GM12878 (cell line): ENCODE measurements around the gene KRTAP4-16.
"Not testable (repeated sequence)": the region's sequence is repeated elsewhere in the genome, so short reads cannot be mapped to it uniquely, and the experiment has no call there.

ENCODE experiments used
- BCL3 ChIP-seq: IDR thresholded peaks from 2 replicates; pipeline ENCODE4 v1.6.1; 2011; ENCODE audit warnings: borderline replicate concordance, low read depth, mild to moderate bottlenecking, moderate library complexity, low read length; ENCODE audit not compliant: insufficient read depth, poor library complexity, severe bottlenecking
- BHLHE40 ChIP-seq, 2 experiments: fragments of 450-650 bp in 1 of 2; IDR thresholded peaks; 2 replicates each; pipeline ENCODE4 v1.6.1; 2011 to 2017; ENCODE audit warnings: low read depth in 2 of 2, borderline replicate concordance in 1 of 2, improper control_type of control experiment in 1 of 2, low read length in 1 of 2, mild to moderate bottlenecking in 1 of 2
- BRCA1 ChIP-seq: IDR thresholded peaks from 2 replicates; pipeline ENCODE4 v1.6.1; 2011; ENCODE audit warnings: low read depth, low read length, improper control_type of control experiment
- EP300 ChIP-seq, 2 experiments: fragments of 150-350 bp in 1 of 2; IDR thresholded peaks; 2 replicates each; pipeline ENCODE4 v1.6.1; 2011 to 2012; ENCODE audit warnings: low read depth in 2 of 2, low read length in 2 of 2, borderline replicate concordance in 1 of 2, improper control_type of control experiment in 1 of 2, inconsistent platforms in 1 of 2; ENCODE audit not compliant: control insufficient read depth in 1 of 2
- EZH2 ChIP-seq: IDR thresholded peaks from 2 replicates; pipeline ENCODE4 v1.6.1; 2012; ENCODE audit warnings: low read depth, mild to moderate bottlenecking, control low read depth, inconsistent platforms, low read length, borderline replicate concordance; ENCODE audit not compliant: control insufficient read depth
- FOXM1 ChIP-seq: IDR thresholded peaks from 2 replicates; pipeline ENCODE4 v1.6.1; 2012; ENCODE audit warnings: low read depth, mild to moderate bottlenecking, inconsistent platforms, low read length, moderate library complexity
- MYC ChIP-seq: IDR thresholded peaks from 2 replicates; pipeline ENCODE4 v1.6.1; 2011; ENCODE audit warnings: mild to moderate bottlenecking, low read length, moderate library complexity, inconsistent platforms; ENCODE audit not compliant: insufficient read depth, insufficient replicate concordance, insufficient read length, severe bottlenecking
- NFIC ChIP-seq: IDR thresholded peaks from 2 replicates; pipeline ENCODE4 v1.6.1; 2012; ENCODE audit warnings: low read depth, mild to moderate bottlenecking, inconsistent platforms, low read length, moderate library complexity
- POLR2AphosphoS5 ChIP-seq: IDR thresholded peaks from 2 replicates; pipeline ENCODE4 v1.6.1; 2011; ENCODE audit warnings: mild to moderate bottlenecking, low read length, inconsistent platforms
- ZNF24 ChIP-seq: fragments of 450-650 bp; IDR thresholded peaks from 2 replicates; pipeline ENCODE4 v1.6.1; 2017; ENCODE audit warnings: antibody characterized with exemption, mild to moderate bottlenecking
- ZNF274 ChIP-seq: IDR thresholded peaks from one replicate; pipeline ENCODE4 v1.8.0; 2011; ENCODE audit not compliant: insufficient read length, insufficient read depth
- ZZZ3 ChIP-seq: IDR thresholded peaks from 2 replicates; pipeline ENCODE4 v1.6.1; 2011; ENCODE audit warnings: low read depth; ENCODE audit not compliant: control insufficient read depth, insufficient read length
- TF ChIP-seq, protein P1 (sequence below), 3 experiments: IDR thresholded peaks in 2 of 3; conservative IDR thresholded peaks in 1 of 3; 2 replicates each; pipeline ENCODE4 v1.5.1; 2011; ENCODE audit warnings: low read depth in 3 of 3, low read length in 3 of 3, mild to moderate bottlenecking in 3 of 3, control low read depth in 2 of 3, moderate library complexity in 2 of 3, inconsistent platforms in 1 of 3, mixed read lengths in 1 of 3; ENCODE audit not compliant: control insufficient read depth in 2 of 3, insufficient read depth in 1 of 3; ENCODE audit errors: extremely low read depth in 1 of 3
- TF ChIP-seq, protein P2 (sequence below): IDR thresholded peaks from 2 replicates; pipeline ENCODE4 v1.6.1; 2011; ENCODE audit warnings: low read depth, low read length, improper control_type of control experiment, borderline replicate concordance

GRCh38 chr17:41088760-41089352 lies 13.2 kb downstream of the KRTAP4-16 start:
- TF ChIP-seq POLR2AphosphoS5; NFIC; ZZZ3; ZNF274; BRCA1; BHLHE40 (IDR thresholded peaks at IDR 0.05; ENCODE audit: borderline replicate concordance in 1 of 2, low read depth in 2 of 2, low read length in 1 of 2); EZH2; MYC; ZNF24; BCL3; EP300 (IDR thresholded peaks at IDR 0.05; ENCODE audit: borderline replicate concordance in 1 of 2, control insufficient read depth in 1 of 2, low read depth in 2 of 2, low read length in 2 of 2); FOXM1: not testable (repeated sequence)
- TF ChIP-seq, protein P1, sequence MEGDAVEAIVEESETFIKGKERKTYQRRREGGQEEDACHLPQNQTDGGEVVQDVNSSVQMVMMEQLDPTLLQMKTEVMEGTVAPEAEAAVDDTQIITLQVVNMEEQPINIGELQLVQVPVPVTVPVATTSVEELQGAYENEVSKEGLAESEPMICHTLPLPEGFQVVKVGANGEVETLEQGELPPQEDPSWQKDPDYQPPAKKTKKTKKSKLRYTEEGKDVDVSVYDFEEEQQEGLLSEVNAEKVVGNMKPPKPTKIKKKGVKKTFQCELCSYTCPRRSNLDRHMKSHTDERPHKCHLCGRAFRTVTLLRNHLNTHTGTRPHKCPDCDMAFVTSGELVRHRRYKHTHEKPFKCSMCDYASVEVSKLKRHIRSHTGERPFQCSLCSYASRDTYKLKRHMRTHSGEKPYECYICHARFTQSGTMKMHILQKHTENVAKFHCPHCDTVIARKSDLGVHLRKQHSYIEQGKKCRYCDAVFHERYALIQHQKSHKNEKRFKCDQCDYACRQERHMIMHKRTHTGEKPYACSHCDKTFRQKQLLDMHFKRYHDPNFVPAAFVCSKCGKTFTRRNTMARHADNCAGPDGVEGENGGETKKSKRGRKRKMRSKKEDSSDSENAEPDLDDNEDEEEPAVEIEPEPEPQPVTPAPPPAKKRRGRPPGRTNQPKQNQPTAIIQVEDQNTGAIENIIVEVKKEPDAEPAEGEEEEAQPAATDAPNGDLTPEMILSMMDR (IDR thresholded peaks at IDR 0.05 in 2 of 3, conservative IDR thresholded peaks at IDR 0.05 in 1 of 3; ENCODE audit: control insufficient read depth in 2 of 3, extremely low read depth in 1 of 3, insufficient read depth in 1 of 3, low read depth in 3 of 3, low read length in 3 of 3) = not testable (repeated sequence)
- TF ChIP-seq, protein P2, sequence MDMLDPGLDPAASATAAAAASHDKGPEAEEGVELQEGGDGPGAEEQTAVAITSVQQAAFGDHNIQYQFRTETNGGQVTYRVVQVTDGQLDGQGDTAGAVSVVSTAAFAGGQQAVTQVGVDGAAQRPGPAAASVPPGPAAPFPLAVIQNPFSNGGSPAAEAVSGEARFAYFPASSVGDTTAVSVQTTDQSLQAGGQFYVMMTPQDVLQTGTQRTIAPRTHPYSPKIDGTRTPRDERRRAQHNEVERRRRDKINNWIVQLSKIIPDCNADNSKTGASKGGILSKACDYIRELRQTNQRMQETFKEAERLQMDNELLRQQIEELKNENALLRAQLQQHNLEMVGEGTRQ = not testable (repeated sequence)
